Liver (tissue), 9 donors: ENCODE data around the gene SCLY. TPM values are rescaled to one million over a fixed set of nuclear protein-coding genes. Genes with fewer than 3 reads are reported as not detected.
A peak's percentile ranks its signal among the peaks of the same experiment; 100 is the strongest.

ENCODE experiments used
- DNase-seq: peaks from one replicate; pipeline ENCODE4 v3.0.0-alpha.2; 2017; ENCODE audit warnings: low spot score
- H3K27ac ChIP-seq, 2 donors: one replicate each; pipeline ENCODE4 v1.7.0; 2013; ENCODE audit warnings: inconsistent platforms in 2 of 2, low read length in 2 of 2, control low read depth in 1 of 2, low read depth in 1 of 2, mild to moderate bottlenecking in 1 of 2
- H3K27me3 ChIP-seq, 4 donors: one replicate each; pipeline versions ENCODE4 v1.6.1 to v1.7.0; 2013; ENCODE audit warnings: low read length in 3 of 4, inconsistent platforms in 1 of 4, mild to moderate bottlenecking in 1 of 4, moderate library complexity in 1 of 4; ENCODE audit not compliant: control insufficient read depth in 4 of 4, insufficient read depth in 4 of 4
- H3K36me3 ChIP-seq, 4 donors: one replicate each; pipeline versions ENCODE4 v1.6.1 to v1.7.0; 2013; ENCODE audit warnings: low read length in 3 of 4, mild to moderate bottlenecking in 3 of 4, low read depth in 1 of 4, moderate library complexity in 1 of 4; ENCODE audit not compliant: control insufficient read depth in 4 of 4, insufficient read depth in 3 of 4
- H3K4me1 ChIP-seq, 4 donors: one replicate each; pipeline versions ENCODE4 v1.6.1 to v1.7.0; 2013; ENCODE audit warnings: low read length in 3 of 4, mild to moderate bottlenecking in 3 of 4, moderate library complexity in 1 of 4; ENCODE audit not compliant: control insufficient read depth in 4 of 4, insufficient read depth in 4 of 4
- H3K4me3 ChIP-seq, 3 donors: one replicate each; pipeline versions ENCODE4 v1.6.1 to v1.7.0; 2013; ENCODE audit warnings: low read length in 3 of 3, control low read depth in 1 of 3, low read depth in 1 of 3, mild to moderate bottlenecking in 1 of 3
- H3K9ac ChIP-seq, 2 donors: one replicate each; pipeline ENCODE4 v1.7.0; 2013; ENCODE audit warnings: low read length in 2 of 2, mild to moderate bottlenecking in 2 of 2, moderate library complexity in 2 of 2, control low read depth in 1 of 2, low read depth in 1 of 2
- H3K9me3 ChIP-seq, 4 donors: one replicate each; pipeline versions ENCODE4 v1.6.1 to v1.7.0; 2013; ENCODE audit warnings: low read length in 3 of 4; ENCODE audit not compliant: control insufficient read depth in 4 of 4
- EGR1 ChIP-seq, 2 donors: IDR thresholded peaks; 2 replicates each; pipeline ENCODE4 v1.6.1; 2016 to 2018; ENCODE audit warnings: antibody characterized with exemption in 2 of 2, low read depth in 2 of 2
- FOXA2 ChIP-seq: IDR thresholded peaks from 2 replicates; pipeline ENCODE4 v1.6.1; 2016; ENCODE audit warnings: antibody characterized with exemption
- GABPA ChIP-seq, 2 donors: IDR thresholded peaks in 1 of 2; conservative IDR thresholded peaks in 1 of 2; 2 replicates each; pipeline ENCODE4 v1.6.1; 2016; ENCODE audit warnings: antibody characterized with exemption in 2 of 2, mild to moderate bottlenecking in 1 of 2, moderate library complexity in 1 of 2
- HNF4A ChIP-seq, 2 donors: conservative IDR thresholded peaks; 2 replicates each; pipeline ENCODE4 v1.6.1; 2016; ENCODE audit warnings: antibody characterized with exemption in 2 of 2, mild to moderate bottlenecking in 2 of 2
- HNF4G ChIP-seq: IDR thresholded peaks from 2 replicates; pipeline ENCODE4 v1.6.1; 2016; ENCODE audit warnings: antibody characterized with exemption
- JUND ChIP-seq, 2 donors: IDR thresholded peaks; 2 replicates each; pipeline ENCODE4 v1.6.1; 2016; ENCODE audit warnings: antibody characterized with exemption in 2 of 2
- MAX ChIP-seq: IDR thresholded peaks from 2 replicates; pipeline ENCODE4 v1.6.1; 2016; ENCODE audit warnings: antibody characterized with exemption
- NR2F2 ChIP-seq: IDR thresholded peaks from 2 replicates; pipeline ENCODE4 v1.6.1; 2016; ENCODE audit warnings: antibody characterized with exemption
- RAD21 ChIP-seq, 2 donors: IDR thresholded peaks; 2 replicates each; pipeline ENCODE4 v1.6.1; 2016; ENCODE audit warnings: antibody characterized with exemption in 2 of 2, mild to moderate bottlenecking in 2 of 2
- SP1 ChIP-seq: IDR thresholded peaks from 2 replicates; pipeline ENCODE4 v1.6.1; 2018; ENCODE audit warnings: antibody characterized with exemption, mild to moderate bottlenecking
- YY1 ChIP-seq: IDR thresholded peaks from 2 replicates; pipeline ENCODE4 v1.6.1; 2016; ENCODE audit warnings: antibody characterized with exemption, mild to moderate bottlenecking
- ZBTB33 ChIP-seq: IDR thresholded peaks from 2 replicates; pipeline ENCODE4 v1.6.1; 2016; ENCODE audit warnings: antibody characterized with exemption
- WGBS: extraction: QIAGEN DNeasy Blood & Tissue Kit; methylation state at CpG from one replicate; pipeline ENCODE4 v1.1.7; 2013; 5-methylcytosine and 5-hydroxymethylcytosine counted together
- polyA plus RNA-seq, 2 donors: library from polyadenylated mRNA; stranded (reverse) in 1 of 2; unstranded in 1 of 2; fragments of 200-250 nt in 1 of 2; fragments of >200 nt in 1 of 2; fragmentation: Nextera tagmentation in 1 of 2; extraction: Ambion mirVana in 1 of 2; gene quantifications; one replicate each; pipeline versions ENCODE4 v1.2.1 to v1.2.3, GENCODE V29; 2013 to 2015
- total RNA-seq, 2 donors: library from RNA; depleted of rRNA; stranded (reverse); fragments of >200 nt; gene quantifications; one replicate each; pipeline ENCODE4 v1.2.3, GENCODE V29; 2014
- TF ChIP-seq, protein P1 (sequence below): IDR thresholded peaks from 2 replicates; pipeline ENCODE4 v1.6.1; 2016; ENCODE audit warnings: antibody characterized with exemption
- donor health status: healthy.
- donor health status: healthy.
- donor health status: healthy.
- donor health status: healthy.
- donor health status: healthy.

SCLY gene
- total and polyA plus RNA-seq, 4 donors: 21.6 to 39.2 (median 25.0) TPM

DNA sequence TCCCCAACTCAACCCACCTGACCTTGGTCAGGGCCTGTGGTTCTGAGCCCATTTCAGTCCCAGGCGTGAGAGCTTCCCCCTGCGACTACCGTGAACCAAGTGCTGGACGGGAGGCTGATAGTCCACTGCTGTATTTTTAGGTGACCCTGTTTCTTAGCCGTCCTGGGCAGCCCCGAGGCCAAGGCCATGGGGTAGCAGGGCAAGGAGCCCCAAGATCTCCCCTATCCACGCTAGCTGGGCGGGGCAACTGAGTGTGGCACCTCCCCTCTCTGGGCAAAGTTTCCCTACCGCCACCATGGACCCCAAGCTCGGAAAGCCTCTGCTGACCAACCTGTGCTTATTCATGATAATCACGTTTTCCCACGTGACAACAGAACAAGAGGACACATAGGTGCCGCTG lies 77.1 kb downstream of the SCLY start:
- TF ChIP-seq ZBTB33: no peak
- WGBS: 93% methylated on average over 13 of the region's 13 CpGs

GRCh38 chr2:238138331-238139195 lies 77.8 kb downstream of the SCLY start, which contains the start of gene KLHL30:
Gene KLHL30, plus strand, starts transcription at chr2:238138668. Its CDS starts 2,087 bp downstream, at chr2:238140755.
- H3K27ac ChIP-seq: peak within 1 kb of the TSS; percentile 16 to 20
- no peaks in the 10 kb centered on the region for H3K9me3 ChIP-seq
- peaks cover 0 to 8% (median 2%) of the 10 kb centered on the region in 4 donors for H3K4me1 ChIP-seq
- no peak for DNase-seq
- no peaks in the 10 kb centered on the region for H3K36me3 ChIP-seq
- H3K9ac ChIP-seq: no peak within 1 kb of the TSS
- TF ChIP-seq GABPA (IDR thresholded peaks at IDR 0.05 in 1 of 2, conservative IDR thresholded peaks at IDR 0.05 in 1 of 2) (no peak), YY1 (no peak), HNF4G (no peak), NR2F2 (no peak), HNF4A (conservative IDR thresholded peaks at IDR 0.05) (no peak), EGR1 (IDR thresholded peaks at IDR 0.05; ENCODE audit: low read depth in 2 of 2) (no peak), ZBTB33 (no peak), SP1 (no peak), JUND (IDR thresholded peaks at IDR 0.05) (no peak), FOXA2 (no peak), MAX (no peak), RAD21 (IDR thresholded peaks at IDR 0.05) (no peak)
- TF ChIP-seq, protein P1, sequence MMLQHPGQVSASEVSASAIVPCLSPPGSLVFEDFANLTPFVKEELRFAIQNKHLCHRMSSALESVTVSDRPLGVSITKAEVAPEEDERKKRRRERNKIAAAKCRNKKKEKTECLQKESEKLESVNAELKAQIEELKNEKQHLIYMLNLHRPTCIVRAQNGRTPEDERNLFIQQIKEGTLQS: no peak
- WGBS: 79% methylated on average over 22 of the region's 22 CpGs
- no peak within 1 kb of the TSS for H3K4me3 ChIP-seq
- H3K27me3 ChIP-seq: no peaks in the 10 kb centered on the region

More for the DNA sequence above, 77.1 kb downstream of the SCLY start:
- Histone ChIP-seq H3K36me3 (no peaks in the 10 kb centered on the region), H3K27ac (no peak overlapping the region), H3K4me1 (peaks cover 0 to 8% (median 2%) of the 10 kb centered on the region in 4 donors), H3K27me3 (no peaks in the 10 kb centered on the region), H3K9ac (no peak overlapping the region), H3K9me3 (no peaks in the 10 kb centered on the region), H3K4me3 (no peak overlapping the region)
- DNase-seq: no peak
